Gastroesophageal sphincter (tissue), 4 donors: ENCODE measurements around the gene NAALADL2. TPM values are rescaled to one million over a fixed set of nuclear protein-coding genes. Genes with fewer than 3 reads are reported as not detected.
"Not testable (repeated sequence)": the region's sequence is repeated elsewhere in the genome, so short reads cannot be mapped to it uniquely, and the experiment has no call there.

Source experiments
- ATAC-seq: fragments of 150-250 bp; one replicate; pipeline ENCODE4 v1.9.1; 2016; ENCODE audit warnings: mild to moderate bottlenecking, moderate library complexity
- H3K27ac ChIP-seq, 4 donors: fragments of 200-600 bp; sonication (generic) in 3 of 4; 1 replicate in 3 of 4; 2 replicates in 1 of 4; pipeline ENCODE4 v1.5.1; 2016 to 2019
- H3K27me3 ChIP-seq: fragments of 200-600 bp; sonication (generic); one replicate; pipeline ENCODE4 v1.5.1; 2019
- H3K36me3 ChIP-seq, 2 donors: fragments of 200-600 bp; sonication (generic); one replicate each; pipeline ENCODE4 v1.5.1; 2019; ENCODE audit warnings: control low read depth in 1 of 2
- H3K4me1 ChIP-seq, 3 donors: fragments of 200-600 bp; sonication (generic); 1 replicate in 2 of 3; 2 replicates in 1 of 3; pipeline ENCODE4 v1.5.1; 2016 to 2019; ENCODE audit warnings: control low read depth in 2 of 3
- H3K4me3 ChIP-seq, 2 donors: fragments of 200-600 bp; sonication (generic); one replicate each; pipeline ENCODE4 v1.5.1; 2019; ENCODE audit warnings: mild to moderate bottlenecking in 1 of 2, moderate library complexity in 1 of 2
- H3K9me3 ChIP-seq, 3 donors: fragments of 200-600 bp; sonication (generic); one replicate each; pipeline ENCODE4 v1.5.1; 2017 to 2019; ENCODE audit warnings: control low read depth in 2 of 3
- CTCF ChIP-seq, 4 experiments: fragments of 200-600 bp in 2 of 4; fragments of 450-650 bp in 2 of 4; sonication (generic) in 1 of 4; IDR thresholded peaks; one replicate each; pipeline ENCODE4 v1.5.1; 2017 to 2019; ENCODE audit warnings: antibody characterized with exemption in 4 of 4, mild to moderate bottlenecking in 2 of 4, moderate library complexity in 2 of 4
- EP300 ChIP-seq: sonication (generic); formaldehyde crosslinking; IDR thresholded peaks from one replicate; pipeline ENCODE4 v1.6.1; 2017; ENCODE audit warnings: antibody characterized with exemption, mild to moderate bottlenecking
- POLR2A ChIP-seq, 2 donors: fragments of 450-650 bp; IDR thresholded peaks; one replicate each; pipeline ENCODE4 v1.6.1; 2017; ENCODE audit warnings: antibody characterized with exemption in 2 of 2, mild to moderate bottlenecking in 2 of 2, moderate library complexity in 1 of 2
- POLR2AphosphoS5 ChIP-seq: sonication (generic); formaldehyde crosslinking; IDR thresholded peaks from one replicate; pipeline ENCODE4 v1.6.1; 2017; ENCODE audit warnings: antibody characterized with exemption
- WGBS, 2 donors: methylation state at CpG; one replicate each; pipeline ENCODE4 v1.1.5; 2018; ENCODE audit warnings: low coverage in 1 of 2; 5-methylcytosine and 5-hydroxymethylcytosine counted together
- total RNA-seq, 4 donors: library from RNA; depleted of rRNA; stranded (reverse); fragments of >200 nt; gene quantifications; one replicate each; pipeline ENCODE4 v1.1.0, GENCODE V29; 2016

Gene NAALADL2
- total RNA-seq, 4 donors from 2014 or later = 3.1 to 7.4 (median 6.2) TPM

GRCh38 chr3:175413926-175414325 lies 554.8 kb downstream of the NAALADL2 start:
- H3K4me1 ChIP-seq = no peaks in the 10 kb centered on the region
- no peak overlapping the region for H3K27ac ChIP-seq
- H3K27me3 ChIP-seq = no peaks in the 10 kb centered on the region
- H3K36me3 ChIP-seq = no peaks in the 10 kb centered on the region
- no peaks in the 10 kb centered on the region for H3K9me3 ChIP-seq
- whole genome bisulfite sequencing, 2 donors = 83 to 100% methylated on average over 4 of the region's 4 CpGs
- ATAC-seq = no peak
- no peak for TF ChIP-seq CTCF (IDR thresholded peaks at IDR 0.05)
- no peak for TF ChIP-seq POLR2AphosphoS5
- TF ChIP-seq EP300 = no peak
- no peak for TF ChIP-seq POLR2A (IDR thresholded peaks at IDR 0.05)
- H3K4me3 ChIP-seq = no peak overlapping the region

GRCh38 chr3:175416600-175416999 lies 557.5 kb downstream of the NAALADL2 start:
- WGBS, 2 donors = 92 to 100% methylated on average over 2 of the region's 2 CpGs
- no peak overlapping the region for H3K27ac ChIP-seq
- TF ChIP-seq POLR2AphosphoS5 = no peak
- TF ChIP-seq POLR2A (IDR thresholded peaks at IDR 0.05) = no peak
- no peak for TF ChIP-seq EP300
- no peak for TF ChIP-seq CTCF (IDR thresholded peaks at IDR 0.05)
- no peak overlapping the region for H3K4me3 ChIP-seq
- H3K4me1 ChIP-seq = no peaks in the 10 kb centered on the region
- H3K27me3 ChIP-seq = no peaks in the 10 kb centered on the region
- H3K9me3 ChIP-seq = no peaks in the 10 kb centered on the region
- no peak for ATAC-seq
- H3K36me3 ChIP-seq = no peaks in the 10 kb centered on the region

- 79 to 95% methylated on average over 1 of the region's 1 CpG for WGBS, 2 donors
- TF ChIP-seq POLR2A (IDR thresholded peaks at IDR 0.05) (no peak), CTCF (IDR thresholded peaks at IDR 0.05) (no peak), POLR2AphosphoS5 (no peak), EP300 (no peak)
Observed at GRCh38 chr3:175417426-175417825, 558.3 kb downstream of the NAALADL2 start.

GRCh38 chr3:175421902-175422301 lies 562.8 kb downstream of the NAALADL2 start:
- Histone ChIP-seq H3K27me3 (no peaks in the 10 kb centered on the region), H3K4me3 (no peak overlapping the region), H3K36me3 (no peaks in the 10 kb centered on the region), H3K27ac (no peak overlapping the region), H3K9me3 (no peaks in the 10 kb centered on the region), H3K4me1 (no peaks in the 10 kb centered on the region)
- WGBS, 2 donors = 67 to 72% methylated on average over 2 of the region's 2 CpGs
- ATAC-seq = no peak
- no peak for TF ChIP-seq EP300
- TF ChIP-seq POLR2A (IDR thresholded peaks at IDR 0.05) = no peak
- no peak for TF ChIP-seq POLR2AphosphoS5
- no peak for TF ChIP-seq CTCF (IDR thresholded peaks at IDR 0.05)

More at GRCh38 chr3:175417426-175417825, 558.3 kb downstream of the NAALADL2 start:
- ATAC-seq = no peak
- no peaks in the 10 kb centered on the region for H3K9me3 ChIP-seq
- H3K4me3 ChIP-seq = no peak overlapping the region
- H3K4me1 ChIP-seq = no peaks in the 10 kb centered on the region
- no peaks in the 10 kb centered on the region for H3K36me3 ChIP-seq
- H3K27me3 ChIP-seq = no peaks in the 10 kb centered on the region
- H3K27ac ChIP-seq = no peak overlapping the region

- 83 to 87% methylated on average over 1 to 2 of the region's 2 CpGs for WGBS, 2 donors
- TF ChIP-seq CTCF (IDR thresholded peaks at IDR 0.05) (no peak), EP300 (no peak), POLR2A (IDR thresholded peaks at IDR 0.05) (no peak), POLR2AphosphoS5 (no peak)
- H3K4me3 ChIP-seq = no peak overlapping the region
- H3K27ac ChIP-seq = no peak overlapping the region
- H3K27me3 ChIP-seq = no peaks in the 10 kb centered on the region
- ATAC-seq = no peak
- H3K4me1 ChIP-seq = no peaks in the 10 kb centered on the region
- no peaks in the 10 kb centered on the region for H3K36me3 ChIP-seq
- no peaks in the 10 kb centered on the region for H3K9me3 ChIP-seq
Observed at GRCh38 chr3:175422744-175423143, 563.6 kb downstream of the NAALADL2 start.

GRCh38 chr3:175423848-175424247 lies 564.7 kb downstream of the NAALADL2 start:
- H3K4me3 ChIP-seq, ATAC-seq, H3K27me3 ChIP-seq, H3K36me3 ChIP-seq, H3K9me3 ChIP-seq, H3K27ac ChIP-seq, H3K4me1 ChIP-seq: not testable (repeated sequence)
- 80 to 95% methylated on average over 1 to 2 of the region's 2 CpGs for WGBS, 2 donors
